Glutamatergic neuron (in vitro differentiated cells): Measurements from ENCODE around the gene GAPDH. TPM values are rescaled to one million over a fixed set of nuclear protein-coding genes. Genes with fewer than 3 reads are reported as not detected.
"Not testable (repeated sequence)": the region's sequence is repeated elsewhere in the genome, so short reads cannot be mapped to it uniquely, and the experiment has no call there.

Source experiments
- DNase-seq: peaks from one replicate; pipeline ENCODE4 v3.0.0; 2022
- H3K27ac Mint-ChIP-seq: one replicate; pipeline ENCODE4 v1.8.0; 2020; ENCODE audit warnings: mild to moderate bottlenecking, mixed read lengths, inconsistent platforms; ENCODE audit not compliant: unreplicated experiment
- H3K27me3 Mint-ChIP-seq: one replicate; pipeline ENCODE4 v1.8.0; 2020; ENCODE audit warnings: mild to moderate bottlenecking, moderate library complexity, mixed read lengths, inconsistent platforms; ENCODE audit not compliant: unreplicated experiment
- H3K36me3 Mint-ChIP-seq: one replicate; pipeline ENCODE4 v1.8.0; 2020; ENCODE audit warnings: mild to moderate bottlenecking, mixed read lengths, inconsistent platforms; ENCODE audit not compliant: unreplicated experiment
- H3K4me1 Mint-ChIP-seq: one replicate; pipeline ENCODE4 v1.8.0; 2020; ENCODE audit warnings: mild to moderate bottlenecking, low read depth, mixed read lengths, inconsistent platforms; ENCODE audit not compliant: unreplicated experiment
- H3K4me3 Mint-ChIP-seq: one replicate; pipeline ENCODE4 v1.8.0; 2020; ENCODE audit warnings: mild to moderate bottlenecking, mixed read lengths, inconsistent platforms; ENCODE audit not compliant: unreplicated experiment
- H3K9me3 Mint-ChIP-seq: one replicate; pipeline ENCODE4 v1.8.0; 2020; ENCODE audit warnings: mild to moderate bottlenecking, moderate library complexity, mixed read lengths, inconsistent platforms; ENCODE audit not compliant: unreplicated experiment
- total RNA-seq: library from RNA; stranded (reverse); fragmentation: NEBNext Ultra II Directional; extraction: Animal tissue kit (Norgen Biotek cat#: 25700); gene quantifications from one replicate; pipeline ENCODE4 v1.2.1, GENCODE V29; 2021; ENCODE audit not compliant: unreplicated experiment
- TF ChIP-seq, protein P1 (sequence below): fragments of 200-600 bp; sonication (generic); IDR thresholded peaks from one replicate; pipeline ENCODE4 v1.5.0; 2021; ENCODE audit not compliant: partially characterized antibody, unreplicated experiment

The GAPDH gene
- total RNA-seq, 1 donor from 2014 or later: 2,124 TPM

DNA sequence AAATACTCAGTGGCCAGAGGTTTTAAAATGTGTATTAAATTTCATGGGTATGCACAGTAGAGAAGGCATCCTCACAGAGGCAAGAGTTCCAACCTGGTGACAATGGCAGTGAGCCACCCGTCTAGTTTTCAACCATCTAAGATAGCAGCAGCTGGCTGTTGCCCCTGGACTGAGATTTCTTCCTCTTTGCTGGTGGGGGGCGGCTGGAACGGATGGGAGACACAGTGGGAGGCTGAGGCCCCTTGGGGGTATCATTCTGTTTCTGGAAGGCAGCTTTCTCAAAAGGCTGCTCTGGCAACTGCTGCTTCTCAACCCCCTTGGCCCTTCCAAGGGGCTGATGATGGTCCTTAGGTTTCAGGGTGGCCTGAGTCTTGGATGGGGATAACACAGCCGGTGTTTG lies 22.5 kb downstream of the GAPDH start:
- TF ChIP-seq, protein P1, sequence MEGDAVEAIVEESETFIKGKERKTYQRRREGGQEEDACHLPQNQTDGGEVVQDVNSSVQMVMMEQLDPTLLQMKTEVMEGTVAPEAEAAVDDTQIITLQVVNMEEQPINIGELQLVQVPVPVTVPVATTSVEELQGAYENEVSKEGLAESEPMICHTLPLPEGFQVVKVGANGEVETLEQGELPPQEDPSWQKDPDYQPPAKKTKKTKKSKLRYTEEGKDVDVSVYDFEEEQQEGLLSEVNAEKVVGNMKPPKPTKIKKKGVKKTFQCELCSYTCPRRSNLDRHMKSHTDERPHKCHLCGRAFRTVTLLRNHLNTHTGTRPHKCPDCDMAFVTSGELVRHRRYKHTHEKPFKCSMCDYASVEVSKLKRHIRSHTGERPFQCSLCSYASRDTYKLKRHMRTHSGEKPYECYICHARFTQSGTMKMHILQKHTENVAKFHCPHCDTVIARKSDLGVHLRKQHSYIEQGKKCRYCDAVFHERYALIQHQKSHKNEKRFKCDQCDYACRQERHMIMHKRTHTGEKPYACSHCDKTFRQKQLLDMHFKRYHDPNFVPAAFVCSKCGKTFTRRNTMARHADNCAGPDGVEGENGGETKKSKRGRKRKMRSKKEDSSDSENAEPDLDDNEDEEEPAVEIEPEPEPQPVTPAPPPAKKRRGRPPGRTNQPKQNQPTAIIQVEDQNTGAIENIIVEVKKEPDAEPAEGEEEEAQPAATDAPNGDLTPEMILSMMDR: no peak
- peaks cover 20% of the 10 kb centered on the region for H3K27me3 Mint-ChIP-seq
- peak overlapping the region; percentile 75 for H3K27ac Mint-ChIP-seq
- no peak for DNase-seq
- no peaks in the 10 kb centered on the region for H3K36me3 Mint-ChIP-seq
- H3K4me1 Mint-ChIP-seq: peaks cover 20% of the 10 kb centered on the region
- peak overlapping the region; percentile 61 for H3K4me3 Mint-ChIP-seq
- peaks cover 10% of the 10 kb centered on the region for H3K9me3 Mint-ChIP-seq

DNA sequence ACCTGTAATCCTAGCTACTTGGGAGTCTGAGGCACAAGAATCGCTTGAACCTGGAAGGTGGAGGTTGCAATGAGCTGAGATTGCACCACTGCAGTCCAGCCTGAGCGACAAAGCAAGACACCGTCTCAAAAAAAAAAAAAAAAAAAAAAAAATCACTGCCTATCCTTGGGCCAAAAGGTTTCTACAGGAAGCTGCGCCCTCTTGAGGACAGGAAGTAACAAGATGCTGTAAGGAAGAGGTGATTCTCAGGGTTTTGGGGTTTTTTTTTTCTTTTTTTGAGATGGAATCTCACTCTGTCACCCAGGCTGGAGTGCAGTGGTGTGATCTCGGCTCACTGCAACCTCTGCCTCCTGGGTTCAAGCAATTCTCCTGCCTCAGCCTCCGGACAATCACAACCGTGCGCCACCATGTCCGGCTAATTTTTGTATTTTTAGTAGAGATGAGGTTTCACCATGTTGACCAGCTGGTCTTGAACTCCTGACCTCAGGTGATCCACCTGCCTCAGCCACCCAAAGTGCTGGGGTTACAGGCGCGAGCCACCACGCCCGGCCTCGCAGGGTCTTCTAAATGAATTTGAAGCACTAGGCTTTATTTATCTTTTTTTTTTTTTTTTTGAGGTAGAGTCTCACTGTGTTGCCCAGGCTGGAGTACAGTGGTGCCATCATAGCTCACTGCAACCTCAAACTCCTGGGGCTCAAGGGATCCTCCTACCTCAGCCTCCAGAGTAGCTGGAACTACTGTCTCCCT lies 23.9 kb downstream of the GAPDH start:
- not testable (repeated sequence) for H3K4me1 Mint-ChIP-seq, H3K4me3 Mint-ChIP-seq, H3K9me3 Mint-ChIP-seq, DNase-seq, H3K36me3 Mint-ChIP-seq
- TF ChIP-seq, protein P1: peak; percentile 47
- Mint-ChIP-seq H3K27me3 (peaks cover 13% of the 10 kb centered on the region), H3K27ac (peak overlapping the region; percentile 22)

DNA sequence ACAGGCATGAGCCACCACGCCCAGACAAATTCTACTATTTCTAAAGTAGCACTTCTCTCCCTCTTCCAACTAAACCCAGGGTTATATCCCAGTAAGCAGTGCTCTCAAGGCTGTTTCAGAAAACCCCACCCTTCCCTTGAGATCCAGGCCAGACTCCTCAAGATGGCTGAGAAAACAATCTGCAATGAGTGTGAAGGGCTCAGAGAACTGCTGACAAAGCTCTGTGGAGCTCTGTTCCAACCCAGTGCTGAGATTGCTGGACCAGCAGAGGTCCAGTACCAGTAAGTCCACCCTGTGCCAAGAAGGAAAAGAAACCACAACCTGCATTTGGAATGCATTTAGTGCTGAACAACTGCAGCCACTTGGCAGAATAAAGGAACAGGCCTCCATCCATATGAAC lies 25.2 kb downstream of the GAPDH start:
- TF ChIP-seq, protein P1: no peak
- no peak for DNase-seq
- H3K4me1 Mint-ChIP-seq: peaks cover 4% of the 10 kb centered on the region
- H3K36me3 Mint-ChIP-seq: no peaks in the 10 kb centered on the region
- peak overlapping the region; percentile 55 for H3K27ac Mint-ChIP-seq
- H3K27me3 Mint-ChIP-seq: peaks cover 12% of the 10 kb centered on the region
- no peak overlapping the region for H3K4me3 Mint-ChIP-seq
- H3K9me3 Mint-ChIP-seq: peaks cover 4% of the 10 kb centered on the region

GRCh38 chr12:6560501-6561205 lies 26.3 kb downstream of the GAPDH start:
- Mint-ChIP-seq H3K27me3 (peaks cover 8% of the 10 kb centered on the region), H3K4me3 (no peak overlapping the region), H3K9me3 (peaks cover 3% of the 10 kb centered on the region), H3K4me1 (peaks cover 4% of the 10 kb centered on the region), H3K36me3 (no peaks in the 10 kb centered on the region), H3K27ac (no peak overlapping the region)
- no peak for DNase-seq
- TF ChIP-seq, protein P1: no peak

DNA sequence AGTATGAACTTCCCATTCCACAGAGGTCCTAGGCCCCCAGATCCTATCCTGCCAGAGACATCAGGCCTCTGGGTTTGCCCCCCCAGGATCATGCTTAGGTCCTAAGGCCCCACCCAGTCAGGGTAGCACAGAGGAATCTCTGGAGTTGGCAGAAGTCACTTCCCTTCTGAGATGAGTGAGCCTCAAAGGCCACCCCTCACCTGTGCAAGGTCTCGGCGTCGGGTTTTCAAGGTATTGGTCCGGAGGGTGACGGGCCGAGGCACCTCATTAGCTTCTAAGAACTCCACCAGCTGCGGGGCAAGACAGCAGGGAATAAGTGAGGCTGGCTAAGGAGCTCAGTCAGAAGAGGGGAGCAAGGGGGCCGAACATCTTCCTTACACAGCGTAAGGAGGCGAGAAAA lies 28.6 kb downstream of the GAPDH start:
- no peak for DNase-seq
- peaks cover 9% of the 10 kb centered on the region for H3K27me3 Mint-ChIP-seq
- H3K27ac Mint-ChIP-seq: peak overlapping the region; percentile 43
- H3K4me3 Mint-ChIP-seq: no peak overlapping the region
- H3K9me3 Mint-ChIP-seq: peaks cover 3% of the 10 kb centered on the region
- peaks cover 7% of the 10 kb centered on the region for H3K4me1 Mint-ChIP-seq
- TF ChIP-seq, protein P1: no peak
- H3K36me3 Mint-ChIP-seq: no peaks in the 10 kb centered on the region
